Skin of body (tissue), 2 donors: ENCODE data around the gene MRI1. TPM values are rescaled to one million over a fixed set of nuclear protein-coding genes. Genes with fewer than 3 reads are reported as not detected.
A peak's percentile ranks its signal among the peaks of the same experiment; 100 is the strongest.
"Not testable (repeated sequence)": the region's sequence is repeated elsewhere in the genome, so short reads cannot be mapped to it uniquely, and the experiment has no call there.

Experiments
- DNase-seq: peaks from one replicate; lab custom pipeline; 2025; lab: John Stamatoyannopoulos, UW
- total RNA-seq: library from RNA; depleted of rRNA; stranded (reverse); fragments of >200 nt; gene quantifications from one replicate; pipeline ENCODE4 v1.2.3, GENCODE V29; 2014

The MRI1 gene
- 25.0 TPM for total RNA-seq

DNA sequence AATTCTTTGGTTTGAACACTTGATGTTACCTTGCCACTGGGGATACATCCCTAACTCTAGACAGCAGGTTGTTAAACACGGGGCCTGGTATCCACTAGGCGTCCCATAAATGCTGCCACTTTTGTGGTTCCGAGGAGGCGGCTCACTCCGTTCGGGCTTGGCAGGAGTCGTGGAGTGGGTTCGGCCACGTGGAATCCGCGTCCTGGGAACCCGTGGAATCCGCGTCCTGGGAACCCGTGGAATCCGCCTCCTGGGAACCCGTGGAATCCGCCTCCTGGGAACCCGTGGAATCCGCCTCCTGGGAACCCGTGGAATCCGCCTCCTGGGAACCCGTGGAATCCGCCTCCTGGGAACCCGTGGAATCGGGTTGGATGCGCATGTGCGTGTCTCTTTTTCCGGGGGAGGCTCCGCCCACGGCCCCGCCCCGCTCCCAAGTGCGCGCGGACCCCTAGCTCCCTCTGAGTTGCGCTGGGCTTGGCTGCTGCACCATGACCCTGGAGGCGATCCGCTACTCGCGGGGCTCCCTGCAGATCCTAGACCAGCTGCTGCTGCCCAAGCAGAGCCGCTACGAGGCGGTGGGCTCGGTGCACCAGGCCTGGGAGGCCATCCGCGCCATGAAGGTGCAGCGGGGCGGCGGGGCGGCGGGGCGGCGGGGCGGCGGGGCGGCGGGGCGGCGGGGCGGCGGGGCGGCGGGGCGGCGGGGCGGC is at the start of gene MRI1:
Gene MRI1 (plus strand): TSS at position 422 of the 707 bp plus-strand sequence. CDS start 67 bp downstream, at position 489.
- peak; percentile 30 for DNase-seq

DNA sequence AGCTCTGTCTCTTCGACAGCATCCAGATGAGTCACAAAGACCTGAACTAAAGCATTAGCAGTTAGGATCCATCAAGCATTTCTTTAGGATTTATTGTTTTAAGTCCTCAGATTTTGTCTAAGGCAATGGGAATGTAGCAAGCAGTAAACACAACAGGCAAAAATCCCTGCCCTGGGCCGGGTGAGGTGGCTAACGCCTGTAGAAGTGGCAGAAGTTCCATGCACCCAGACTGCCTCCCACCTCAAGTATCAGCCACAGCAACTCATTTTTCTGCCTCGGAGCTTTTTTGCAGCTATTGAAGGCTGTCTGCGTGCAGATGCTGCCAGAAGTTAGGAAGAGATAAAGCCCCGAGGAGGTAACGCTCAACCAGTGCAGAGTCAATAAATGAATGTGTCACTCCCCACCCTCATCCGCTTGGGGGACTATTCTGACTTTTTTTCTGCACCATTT is 47.1 kb upstream of the MRI1 start:
- DNase-seq: no peak

DNA sequence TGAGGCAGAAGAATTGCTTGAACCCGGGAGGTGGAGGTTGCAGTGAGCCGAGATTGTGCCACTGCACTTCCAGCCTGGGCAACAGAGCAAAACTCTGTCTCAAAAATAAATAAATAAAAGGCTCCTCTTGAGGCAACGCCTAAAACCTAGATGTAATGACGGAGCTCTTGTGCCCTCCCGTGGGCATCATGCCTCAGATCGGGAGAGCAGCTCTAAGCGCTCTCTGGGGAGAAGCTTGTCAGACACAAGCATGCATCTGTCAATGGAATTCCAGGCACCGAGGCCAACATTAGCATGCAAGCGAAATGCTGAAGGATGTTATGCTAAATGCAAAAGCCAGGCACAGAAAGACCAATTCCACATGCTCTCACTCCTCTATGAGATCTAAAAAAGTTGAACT is 45.6 kb upstream of the MRI1 start:
- DNase-seq: peak; percentile 47

DNA sequence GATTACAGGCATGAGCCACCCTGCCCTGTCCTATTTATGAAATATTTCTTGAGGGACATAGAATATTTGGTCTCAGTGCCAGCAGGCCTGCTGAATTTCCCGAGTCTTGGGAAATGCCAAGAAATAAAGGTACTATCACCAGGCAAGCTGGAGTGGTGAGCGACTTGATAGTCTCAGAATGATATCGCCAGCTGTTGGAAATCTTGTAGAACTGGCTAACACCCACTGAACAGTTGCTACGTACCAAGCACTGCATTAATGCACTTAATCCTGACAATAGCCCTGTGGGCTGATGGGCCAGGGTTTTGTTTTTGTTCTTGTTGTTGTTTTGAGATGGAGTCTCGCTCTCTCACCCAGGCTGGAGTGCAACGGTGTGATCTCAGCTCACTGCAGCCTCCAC is 42.2 kb upstream of the MRI1 start:
- DNase-seq: no peak

DNA sequence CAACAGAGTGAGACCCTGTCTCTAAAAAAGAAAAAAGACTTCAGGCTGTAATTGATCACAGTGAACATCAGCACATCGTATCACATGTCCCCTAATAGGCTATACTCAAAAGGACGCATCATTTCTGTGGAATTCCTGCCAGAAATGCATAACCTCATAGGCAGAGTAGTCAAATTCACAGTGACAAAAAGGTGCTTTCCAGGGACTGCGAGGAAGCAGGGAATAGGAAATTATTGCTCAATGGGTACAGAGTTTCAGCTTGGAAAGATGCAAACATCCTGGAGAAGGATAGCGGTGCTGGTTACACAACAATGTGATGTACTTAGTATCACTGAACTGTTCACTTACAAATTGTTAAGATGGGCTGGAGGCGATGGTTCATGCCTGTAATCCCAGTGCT is 41.1 kb upstream of the MRI1 start:
- no peak for DNase-seq

DNA sequence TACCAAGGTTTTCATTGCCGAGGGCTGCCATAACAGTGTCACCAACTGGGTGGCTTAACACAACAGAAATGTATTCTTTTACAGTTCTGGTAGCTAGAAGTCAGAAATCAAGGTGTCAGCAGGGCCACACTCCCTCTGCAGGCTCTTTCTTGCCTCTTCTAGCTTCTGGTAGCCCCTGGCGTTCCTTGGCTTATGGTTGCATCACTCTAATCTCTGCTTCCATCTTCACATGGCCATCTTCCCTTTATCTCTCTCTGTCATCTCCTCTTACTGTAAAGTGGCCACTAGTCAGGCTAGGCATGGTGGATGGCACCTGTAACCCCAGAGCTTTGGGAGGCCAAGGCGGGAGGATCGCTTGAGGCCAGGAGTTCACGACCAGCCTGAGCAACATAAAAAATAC is 38.0 kb upstream of the MRI1 start:
- DNase-seq: no peak

DNA sequence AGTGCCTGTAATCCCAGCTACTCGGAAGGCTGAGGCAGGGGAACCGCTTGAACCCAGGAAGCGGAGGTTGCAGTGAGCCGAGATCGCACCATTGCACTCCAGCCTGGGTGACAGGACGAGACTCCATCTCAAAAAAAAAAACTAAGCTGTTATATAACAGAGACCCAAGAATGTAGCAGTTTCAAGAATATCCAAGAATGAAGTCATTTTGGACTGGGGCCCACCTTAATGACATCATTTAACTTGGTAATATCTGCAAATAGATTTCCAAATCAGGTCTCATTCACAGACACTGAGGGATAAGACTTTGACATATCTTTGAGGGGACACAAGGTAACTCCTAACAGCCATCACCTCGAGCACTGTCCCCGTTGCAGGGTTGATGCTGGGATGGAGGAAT is 36.5 kb upstream of the MRI1 start:
- peak; percentile 60 for DNase-seq

DNA sequence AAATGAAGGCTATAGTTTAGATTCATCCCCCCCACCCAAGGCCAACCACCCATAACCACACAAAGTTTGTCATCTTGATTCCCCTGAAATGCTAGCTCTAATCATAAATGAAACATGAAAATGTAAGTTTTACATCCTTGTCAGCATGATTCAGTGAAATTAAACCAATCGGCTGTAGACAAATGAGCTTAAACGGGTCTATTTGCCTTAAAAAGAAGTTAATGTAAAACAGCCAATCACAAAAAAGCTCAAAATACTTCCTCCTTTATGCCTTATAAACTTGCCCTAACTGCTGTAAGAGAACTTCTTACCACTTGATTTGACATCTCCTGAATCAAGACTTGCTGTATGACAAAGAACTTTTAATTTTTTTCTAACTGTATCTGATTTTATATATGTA is 34.5 kb upstream of the MRI1 start:
- DNase-seq: no peak

DNA sequence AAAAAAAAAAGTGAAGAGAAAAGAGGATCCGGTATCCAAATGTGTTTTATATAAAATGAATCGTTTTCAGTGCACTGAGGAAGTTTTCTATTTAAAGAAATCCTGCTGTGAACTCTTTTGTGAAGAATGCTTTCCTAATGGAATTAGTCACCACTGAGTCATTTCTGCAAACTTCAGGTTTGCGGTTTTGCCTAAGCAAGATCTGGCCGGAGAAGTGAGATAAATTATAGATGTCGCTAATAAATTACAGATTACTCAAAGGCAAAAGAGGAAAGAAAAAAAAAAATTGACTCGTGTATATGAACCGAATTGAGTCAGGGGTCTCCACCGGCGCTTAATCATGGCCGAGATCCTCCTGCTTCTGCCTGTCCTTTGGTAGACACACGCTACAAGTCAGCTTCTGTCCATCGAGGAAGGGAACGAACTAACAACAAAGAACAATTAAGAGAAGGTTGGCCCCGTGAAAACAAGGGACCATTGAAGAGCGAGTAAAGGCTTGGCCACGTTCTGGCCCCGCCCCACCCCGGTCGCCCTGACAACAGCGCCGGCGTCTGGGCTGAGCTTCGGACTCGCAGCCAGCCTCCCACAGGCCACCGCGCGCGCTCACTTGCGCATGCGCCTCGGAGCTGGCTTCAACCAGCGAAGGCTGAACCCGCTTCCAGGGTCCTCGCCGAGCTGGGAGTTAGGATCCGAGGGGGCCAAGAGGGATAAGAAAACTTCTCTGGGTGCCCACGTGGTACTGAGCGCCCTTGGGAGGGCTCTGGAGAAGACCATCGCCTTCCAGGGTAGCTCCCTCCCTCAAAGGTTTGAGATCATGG is 33.0 kb upstream of the MRI1 start:
- DNase-seq: peak; percentile 90

DNA sequence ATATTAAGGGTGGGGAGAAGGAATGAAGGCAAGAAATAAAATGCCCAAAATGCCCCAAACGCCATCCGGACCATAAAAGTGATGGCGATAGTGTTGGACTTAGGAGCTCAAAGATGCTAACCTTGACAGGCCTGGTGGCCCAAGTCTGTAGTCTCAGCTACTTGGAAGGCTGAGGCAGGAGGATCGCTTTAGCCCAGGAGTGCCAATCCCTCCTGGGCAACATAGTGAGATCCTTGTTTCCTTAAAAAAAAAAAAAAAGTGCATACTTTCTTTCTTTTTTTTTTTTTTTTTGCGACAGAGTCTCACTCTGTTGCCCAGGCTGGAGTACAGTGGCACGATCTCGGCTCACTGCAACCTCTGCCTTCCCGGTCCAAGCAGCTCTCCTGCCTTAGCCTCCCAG is 32.0 kb upstream of the MRI1 start:
- no peak for DNase-seq

DNA sequence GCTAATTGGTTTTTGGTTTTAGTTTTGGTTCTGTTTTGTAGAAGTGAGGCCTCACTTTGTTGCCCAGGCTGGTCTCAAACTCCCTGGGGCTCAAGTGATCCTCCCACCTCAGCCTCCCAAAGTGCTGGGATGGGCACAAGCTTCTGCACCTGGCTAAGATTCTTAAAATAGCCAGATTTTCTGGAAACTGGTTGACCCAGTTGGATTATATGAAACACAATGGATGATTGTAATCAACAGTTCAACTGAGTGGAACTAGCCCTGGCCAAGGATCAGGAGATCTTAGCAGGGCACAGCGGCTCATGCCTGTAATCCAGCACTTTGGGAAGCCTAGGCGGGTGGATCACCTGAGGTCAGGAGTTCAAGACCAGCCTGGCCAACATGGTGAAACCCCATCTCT is 29.6 kb upstream of the MRI1 start:
- no peak for DNase-seq

DNA sequence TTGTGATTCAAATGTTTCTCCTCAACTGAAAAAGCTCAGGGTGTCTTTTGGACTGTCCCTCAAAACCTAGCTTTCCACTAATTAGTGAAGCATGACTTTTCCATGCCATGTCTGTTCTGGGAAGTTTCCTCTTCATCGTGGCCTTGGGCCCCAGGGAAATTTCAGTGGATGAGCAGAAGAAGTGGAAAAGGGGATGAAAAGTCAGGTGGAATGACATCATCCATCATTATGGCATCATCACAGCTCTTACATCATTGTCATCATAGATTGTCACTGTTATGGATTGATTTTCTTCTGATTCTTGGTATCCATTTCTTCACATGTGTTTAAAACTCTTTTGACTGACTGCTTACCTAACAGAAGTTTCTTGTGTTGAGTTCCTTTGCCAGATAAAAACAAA is 26.2 kb upstream of the MRI1 start:
- no peak for DNase-seq

DNA sequence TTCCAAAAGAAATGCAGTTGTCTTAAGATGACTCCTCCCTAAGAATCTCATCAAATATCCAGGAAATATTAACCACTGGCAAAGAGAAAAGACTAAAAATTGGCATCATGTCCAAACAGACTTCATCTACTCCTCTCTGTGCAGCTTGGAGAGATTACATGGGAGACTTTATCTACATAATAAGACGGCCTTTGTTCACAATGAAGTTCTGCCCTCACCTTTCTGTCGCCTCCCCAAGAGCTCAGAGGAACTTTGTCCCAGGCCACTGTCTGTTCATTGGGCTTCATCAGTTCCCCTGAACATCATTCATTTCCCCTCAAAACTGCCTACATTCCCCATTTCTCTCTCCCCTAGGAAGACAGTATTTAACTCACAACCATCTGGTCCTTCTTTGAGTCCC is 22.4 kb upstream of the MRI1 start:
- no peak for DNase-seq

DNA sequence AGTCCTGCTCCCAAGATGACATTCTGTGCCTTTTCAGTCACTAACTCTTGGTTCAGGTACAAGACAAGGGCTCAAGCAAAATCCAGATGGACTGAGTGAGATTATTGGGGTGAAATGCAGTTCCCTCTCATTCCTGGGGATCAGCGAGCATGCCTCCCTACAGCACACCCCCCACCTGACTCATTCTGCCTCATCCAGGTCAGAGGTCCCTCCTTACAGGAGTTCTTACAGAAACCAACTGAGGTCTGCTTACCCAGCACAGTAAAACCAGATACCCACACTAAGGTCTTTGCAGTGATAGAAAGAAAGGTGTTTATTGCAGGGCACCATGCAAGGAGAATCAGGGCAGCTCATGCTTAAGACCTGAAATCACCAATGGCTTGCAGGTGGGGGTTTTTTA is 21.6 kb upstream of the MRI1 start:
- DNase-seq: no peak

DNA sequence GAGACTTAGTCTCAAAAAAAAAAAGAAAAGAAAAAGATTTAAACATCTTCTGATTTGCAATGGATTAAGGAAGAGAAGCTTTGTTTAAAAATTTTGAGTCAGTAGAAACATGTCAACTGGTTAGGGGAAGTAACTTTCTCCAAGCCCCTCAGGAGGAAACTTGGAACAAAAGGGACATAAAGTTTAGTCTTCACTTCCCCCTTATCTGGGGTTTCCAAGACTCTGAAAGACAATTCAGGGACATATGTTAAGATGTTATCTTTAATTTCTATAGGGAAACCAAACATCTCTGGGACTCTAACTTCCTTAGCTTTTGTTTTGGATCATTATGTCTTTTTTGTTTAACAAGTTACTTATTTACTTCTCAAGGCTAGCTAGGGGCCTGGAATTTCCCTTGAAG is 20.1 kb upstream of the MRI1 start:
- DNase-seq: no peak

DNA sequence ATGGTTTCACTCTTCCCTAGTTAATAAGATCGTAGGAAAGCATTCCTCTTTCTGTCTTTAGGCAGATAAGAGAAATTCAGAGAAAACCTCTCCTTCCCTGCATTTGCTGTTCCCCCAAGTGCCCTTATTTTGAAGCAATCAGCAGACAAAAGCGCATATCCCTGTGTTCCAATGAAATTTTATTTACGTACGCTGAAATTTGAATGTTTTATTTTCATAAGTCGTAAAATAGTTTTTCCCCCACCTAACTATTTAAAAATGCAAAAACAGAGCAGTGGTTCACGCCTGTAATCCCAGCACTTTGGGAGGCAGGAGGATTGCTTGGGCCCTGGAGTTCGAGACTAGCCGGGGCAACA is 17.2 kb upstream of the MRI1 start:
- DNase-seq: no peak

DNA sequence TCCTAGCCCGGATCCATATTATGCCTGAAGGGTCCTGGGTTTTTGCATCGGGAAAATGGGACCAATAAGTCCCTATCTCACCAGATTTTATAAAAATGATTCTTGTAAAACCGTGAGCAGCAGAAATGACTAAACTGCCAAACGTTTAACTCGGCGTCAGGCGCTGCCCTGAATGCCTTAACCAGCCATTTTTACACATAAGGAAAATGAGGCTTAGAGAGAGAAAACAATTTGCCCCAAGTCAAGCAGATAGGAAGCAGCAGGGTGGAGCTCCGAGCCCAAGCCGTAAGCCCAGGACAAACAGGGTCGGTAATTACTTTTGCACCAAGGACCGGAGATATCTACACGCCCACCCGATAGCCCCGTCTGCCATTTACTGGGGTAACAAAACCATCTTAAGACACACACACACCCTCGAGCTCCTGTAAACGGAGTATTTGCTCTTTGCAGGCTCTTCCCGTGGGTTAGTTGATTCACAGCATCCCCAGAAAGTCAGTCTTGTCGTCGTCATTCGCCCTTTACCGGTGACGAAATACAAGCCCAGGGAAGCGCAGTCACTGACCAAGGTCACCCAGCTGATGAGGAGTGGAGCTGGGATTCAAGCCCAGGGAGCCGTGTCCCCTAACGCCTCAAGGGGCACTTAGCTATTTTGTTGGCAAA is 16.0 kb upstream of the MRI1 start:
- DNase-seq: no peak

DNA sequence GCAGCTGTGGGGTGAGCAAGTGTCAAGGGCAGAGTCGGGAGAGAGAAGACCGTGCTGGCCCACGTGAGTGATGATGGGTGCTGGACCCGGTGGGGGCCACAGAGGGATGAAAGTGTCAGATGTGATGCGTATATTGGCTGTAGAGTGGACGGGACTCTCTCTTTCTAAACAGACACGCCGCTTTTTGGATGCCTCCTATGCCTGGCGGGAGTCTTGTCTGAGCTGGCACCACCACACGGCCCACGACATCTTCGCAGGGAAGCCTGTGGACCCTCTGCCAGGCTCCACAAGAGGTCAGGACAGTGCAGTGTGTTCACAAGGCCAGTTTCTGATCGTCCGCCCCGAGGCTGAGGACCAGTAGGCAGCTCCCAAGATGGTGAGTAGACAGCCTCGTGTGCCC is 12.9 kb upstream of the MRI1 start:
- no peak for DNase-seq

DNA sequence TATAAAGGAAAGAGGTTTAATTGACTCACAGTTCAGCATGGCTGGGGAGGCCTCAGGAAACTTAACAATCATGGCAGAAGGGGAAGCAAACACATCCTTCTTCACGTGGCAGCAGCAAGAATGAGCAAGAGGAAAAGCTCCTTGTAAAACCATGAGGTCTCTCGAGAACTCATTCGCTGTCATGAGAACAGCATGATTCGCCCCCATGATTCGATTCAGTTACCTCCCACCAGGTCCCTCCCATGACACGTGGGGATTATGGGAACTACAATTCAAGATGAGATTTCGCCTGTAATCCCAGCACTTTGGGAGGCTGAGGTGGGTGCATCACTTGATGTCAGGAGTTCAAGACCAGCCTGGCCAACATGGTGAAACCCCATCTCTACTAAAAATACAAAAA is 10.7 kb upstream of the MRI1 start:
- not testable (repeated sequence) for DNase-seq

DNA sequence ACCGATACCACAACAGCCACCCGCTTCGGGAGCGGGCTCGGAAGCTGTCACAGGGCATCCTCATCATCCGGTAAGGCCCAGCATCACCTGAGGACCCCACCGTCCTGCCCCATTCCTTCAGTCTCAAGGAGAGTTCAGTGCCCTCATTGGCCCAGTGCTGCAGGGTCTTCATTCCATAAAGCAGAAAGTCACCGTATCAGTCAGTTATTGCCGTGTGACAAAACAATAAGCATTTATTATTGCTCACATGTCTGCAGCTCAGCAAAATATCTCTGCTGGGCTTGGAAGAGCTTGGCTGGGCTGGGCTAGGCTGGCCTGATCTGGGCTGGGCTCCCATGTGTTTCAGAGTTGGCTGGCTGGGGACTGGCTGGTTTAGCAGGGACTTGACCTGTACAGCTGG is 8.1 kb upstream of the MRI1 start:
- DNase-seq: no peak

DNA sequence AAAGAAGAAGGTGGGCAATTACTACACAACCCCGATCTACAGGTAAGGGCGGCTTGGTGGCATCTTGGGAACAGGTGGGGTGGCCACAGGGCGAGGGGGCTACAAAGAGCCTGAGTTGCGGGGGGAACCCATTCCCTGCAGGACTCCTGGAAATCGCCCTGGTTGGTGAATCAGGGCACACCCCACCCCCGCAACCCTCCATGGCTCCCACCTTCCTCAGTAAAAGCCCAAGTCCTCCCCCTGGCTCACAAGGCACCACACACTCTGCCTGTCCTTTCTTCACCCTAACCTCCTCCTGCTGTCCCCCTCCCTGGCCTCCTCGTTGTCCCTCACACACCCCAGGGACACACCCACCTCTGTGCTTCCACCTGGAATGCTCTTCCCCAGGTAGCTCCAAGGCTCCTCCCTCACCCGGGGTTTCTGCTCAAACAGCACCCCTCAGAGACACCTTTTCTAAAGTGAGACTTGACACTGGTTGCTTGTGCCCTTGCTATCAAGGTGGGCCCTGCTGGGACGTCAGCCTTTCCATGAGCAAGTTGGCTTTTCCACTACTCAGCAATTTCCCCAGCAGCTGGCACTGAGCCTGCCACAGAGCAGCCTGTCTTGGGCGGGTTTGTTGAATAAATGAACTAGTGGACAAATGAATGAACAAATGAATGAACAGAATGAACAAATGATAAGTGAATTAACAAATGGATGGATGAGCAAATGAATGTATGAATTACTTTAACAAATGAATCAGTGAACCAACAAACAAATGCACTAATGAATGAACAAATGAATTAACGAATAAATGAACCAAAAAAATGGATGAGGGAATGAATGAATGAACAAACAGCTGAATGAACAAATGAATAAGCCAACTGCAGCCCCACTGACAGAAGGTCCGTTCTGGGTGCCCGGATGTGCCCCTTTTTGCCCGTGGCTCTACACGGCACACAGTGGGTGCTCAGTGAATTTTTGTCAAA is 6.2 kb upstream of the MRI1 start:
- DNase-seq: no peak
